ENCODE data around the gene DDX25.
"Not testable (repeated sequence)": the region's sequence is repeated elsewhere in the genome, so short reads cannot be mapped to it uniquely, and the experiment has no call there.

The DDX25 gene

DNA sequence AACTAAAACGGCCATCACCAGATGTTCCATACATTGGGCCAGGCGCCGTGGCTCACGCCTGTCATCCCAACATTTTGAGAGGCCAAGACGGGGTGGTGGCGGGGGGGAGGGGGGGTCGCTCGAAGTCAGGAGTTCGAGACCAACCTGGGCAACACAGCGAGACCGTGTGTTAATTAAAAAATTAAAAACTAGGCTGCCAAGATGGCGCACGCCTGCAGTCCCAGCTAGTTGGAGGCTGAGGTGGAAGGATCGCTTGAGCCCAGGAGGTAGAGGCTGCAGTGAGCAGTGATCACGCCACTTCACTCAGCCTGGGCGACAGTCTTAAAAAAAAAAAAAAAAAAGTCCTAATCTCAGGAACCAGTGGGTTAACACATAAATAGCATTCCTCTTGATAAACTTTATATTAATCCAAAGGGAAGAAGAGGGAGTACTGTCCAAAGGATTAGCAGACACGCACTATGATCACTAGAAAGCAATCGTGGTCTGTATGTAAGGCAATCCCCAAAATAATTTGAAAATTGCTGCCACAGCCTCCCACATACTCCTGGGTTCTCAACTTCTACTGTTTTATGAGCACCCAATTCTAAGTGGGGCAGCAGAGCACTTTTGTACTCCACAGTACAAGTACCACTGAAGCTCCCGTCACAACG lies 1.9 kb upstream of the DDX25 start:
- Histone ChIP-seq H3K4me3 (replicated peaks; ENCODE audit: low read depth, low read length) (peak overlapping the region; percentile 79), H3K27me3 (replicated peaks; ENCODE audit: control insufficient read depth, insufficient read depth, low read length) (no peaks in the 10 kb centered on the region), H3K36me3 (ENCODE audit: control insufficient read depth, insufficient read depth, low read length) (peaks cover 4% of the 10 kb centered on the region)
- no peak for DNase-seq (ENCODE audit: extremely low read depth, insufficient read length)
- TF ChIP-seq, protein P1, sequence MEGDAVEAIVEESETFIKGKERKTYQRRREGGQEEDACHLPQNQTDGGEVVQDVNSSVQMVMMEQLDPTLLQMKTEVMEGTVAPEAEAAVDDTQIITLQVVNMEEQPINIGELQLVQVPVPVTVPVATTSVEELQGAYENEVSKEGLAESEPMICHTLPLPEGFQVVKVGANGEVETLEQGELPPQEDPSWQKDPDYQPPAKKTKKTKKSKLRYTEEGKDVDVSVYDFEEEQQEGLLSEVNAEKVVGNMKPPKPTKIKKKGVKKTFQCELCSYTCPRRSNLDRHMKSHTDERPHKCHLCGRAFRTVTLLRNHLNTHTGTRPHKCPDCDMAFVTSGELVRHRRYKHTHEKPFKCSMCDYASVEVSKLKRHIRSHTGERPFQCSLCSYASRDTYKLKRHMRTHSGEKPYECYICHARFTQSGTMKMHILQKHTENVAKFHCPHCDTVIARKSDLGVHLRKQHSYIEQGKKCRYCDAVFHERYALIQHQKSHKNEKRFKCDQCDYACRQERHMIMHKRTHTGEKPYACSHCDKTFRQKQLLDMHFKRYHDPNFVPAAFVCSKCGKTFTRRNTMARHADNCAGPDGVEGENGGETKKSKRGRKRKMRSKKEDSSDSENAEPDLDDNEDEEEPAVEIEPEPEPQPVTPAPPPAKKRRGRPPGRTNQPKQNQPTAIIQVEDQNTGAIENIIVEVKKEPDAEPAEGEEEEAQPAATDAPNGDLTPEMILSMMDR (IDR thresholded peaks at IDR 0.05; ENCODE audit: insufficient read depth, low read length, poor library complexity, severe bottlenecking): no peak

DNA sequence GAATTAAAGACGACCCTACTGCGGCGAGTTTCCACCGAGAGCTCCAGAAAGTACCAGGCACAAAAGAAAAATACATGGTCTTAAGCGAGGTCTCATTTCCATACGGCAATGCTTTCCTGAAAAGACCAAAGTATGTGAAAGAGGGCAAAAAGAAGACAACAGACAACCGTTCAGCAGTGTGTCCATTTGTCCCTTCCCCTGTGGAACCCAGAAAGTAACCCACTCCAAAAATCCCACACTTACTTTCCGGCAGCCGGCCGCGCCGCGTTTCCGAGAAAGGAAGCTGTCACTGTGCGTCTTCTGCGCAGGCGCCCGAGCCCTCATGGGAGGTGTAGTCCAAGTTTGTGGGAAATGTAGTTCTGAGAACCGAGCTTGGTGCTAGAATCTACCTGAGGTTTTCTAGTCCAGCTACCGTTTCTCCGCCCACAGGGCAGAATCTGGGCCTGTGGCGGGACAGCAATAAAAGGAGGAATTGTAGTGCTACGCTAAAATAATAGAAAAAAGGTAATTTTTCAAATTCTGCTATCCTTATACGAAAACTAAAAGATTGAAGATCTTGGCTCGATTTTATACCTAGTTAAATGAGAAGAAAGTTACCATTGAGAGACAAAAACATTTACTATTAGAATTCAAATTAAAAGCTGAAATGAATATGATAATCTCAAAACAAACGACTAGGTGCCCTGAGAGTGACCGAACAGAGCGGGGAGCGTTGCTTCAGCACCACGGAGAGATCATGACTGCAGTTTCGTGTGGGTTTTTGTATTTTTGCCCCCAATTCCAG lies 1.2 kb upstream of the DDX25 start, which contains the start of gene PUS3:
PUS3 (minus strand) TSS at position 280 of the 784 bp plus-strand sequence. CDS start 6,922 bp downstream, outside the sequence.
- Histone ChIP-seq H3K27me3 (replicated peaks; ENCODE audit: control insufficient read depth, insufficient read depth, low read length) (no peaks in the 10 kb centered on the region), H3K4me3 (replicated peaks; ENCODE audit: low read depth, low read length) (peak within 1 kb of the TSS; percentile 79)
- TF ChIP-seq, protein P1 (IDR thresholded peaks at IDR 0.05; ENCODE audit: insufficient read depth, low read length, poor library complexity, severe bottlenecking): no peak

DNA sequence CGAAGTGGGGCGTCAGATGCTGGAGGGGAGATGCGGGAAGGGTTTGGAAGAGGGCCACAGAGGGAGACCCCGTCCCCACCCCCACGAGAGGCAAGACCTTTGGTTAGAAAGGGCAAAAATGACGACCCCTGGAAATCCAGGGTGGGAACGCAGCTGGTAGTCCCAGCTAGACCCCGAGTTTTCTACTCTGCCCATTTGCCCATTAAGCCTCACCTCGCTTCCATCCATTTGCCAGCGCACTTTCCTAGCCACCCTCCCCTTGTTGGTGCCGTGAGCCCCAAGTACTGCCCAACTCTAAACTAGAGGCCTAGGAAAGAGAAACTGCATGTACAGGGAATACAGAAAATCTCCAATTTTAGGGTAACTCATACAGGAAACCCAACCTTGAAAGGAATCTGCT lies 370 bp downstream of the DDX25 start:
- TF ChIP-seq, protein P1 (IDR thresholded peaks at IDR 0.05; ENCODE audit: insufficient read depth, low read length, poor library complexity, severe bottlenecking): no peak
- no peak for DNase-seq (ENCODE audit: extremely low read depth, insufficient read length)
- no peaks in the 10 kb centered on the region; the same call in 1 of the 2 replicates for H3K36me3 ChIP-seq (ENCODE audit: control insufficient read depth, insufficient read depth, low read length)

More for the DNA sequence above, 1.2 kb upstream of the DDX25 start, which contains the start of gene PUS3:
- peak; percentile 71 for DNase-seq (ENCODE audit: extremely low read depth, insufficient read length)
- peaks cover 3% of the 10 kb centered on the region for H3K36me3 ChIP-seq (ENCODE audit: control insufficient read depth, insufficient read depth, low read length)

DNA sequence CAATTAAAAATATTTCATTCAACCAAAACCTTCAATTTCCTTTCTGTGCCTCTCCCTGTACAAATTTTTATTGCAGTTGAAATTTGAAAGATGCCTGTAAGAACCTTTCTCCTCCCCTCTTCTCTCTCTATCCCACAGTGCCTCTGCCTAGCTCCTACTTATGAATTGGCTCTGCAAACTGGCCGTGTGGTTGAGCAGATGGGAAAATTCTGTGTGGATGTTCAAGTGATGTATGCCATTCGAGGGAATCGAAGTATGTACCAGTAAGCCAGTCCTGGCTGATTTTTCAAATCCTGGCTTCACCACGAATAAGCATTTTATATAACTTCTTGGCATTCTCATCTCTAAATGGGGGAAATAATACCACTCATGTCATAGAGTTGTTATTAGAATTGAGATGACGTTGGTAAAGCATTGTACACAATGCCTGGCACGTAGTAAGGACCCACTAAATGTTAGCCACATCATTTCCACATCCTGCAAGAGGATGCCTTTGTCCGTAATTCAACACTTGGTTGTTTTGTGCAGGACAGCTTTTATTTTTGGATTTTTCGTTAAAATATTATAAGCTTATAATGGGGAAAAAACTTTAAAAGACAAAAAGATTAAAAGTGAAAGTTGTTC lies 6.0 kb downstream of the DDX25 start:
- no peak for DNase-seq (ENCODE audit: extremely low read depth, insufficient read length)
- H3K27me3 ChIP-seq (replicated peaks; ENCODE audit: control insufficient read depth, insufficient read depth, low read length): no peaks in the 10 kb centered on the region; the same call in 1 of the 2 replicates
- no peak overlapping the region for H3K4me3 ChIP-seq (replicated peaks; ENCODE audit: low read depth, low read length)
- no peaks in the 10 kb centered on the region for H3K36me3 ChIP-seq (ENCODE audit: control insufficient read depth, insufficient read depth, low read length)
- TF ChIP-seq, protein P1 (IDR thresholded peaks at IDR 0.05; ENCODE audit: insufficient read depth, low read length, poor library complexity, severe bottlenecking): no peak

More for the DNA sequence above, 370 bp downstream of the DDX25 start:
- Histone ChIP-seq H3K27me3 (replicated peaks; ENCODE audit: control insufficient read depth, insufficient read depth, low read length) (no peaks in the 10 kb centered on the region), H3K4me3 (replicated peaks; ENCODE audit: low read depth, low read length) (no peak overlapping the region)

DNA sequence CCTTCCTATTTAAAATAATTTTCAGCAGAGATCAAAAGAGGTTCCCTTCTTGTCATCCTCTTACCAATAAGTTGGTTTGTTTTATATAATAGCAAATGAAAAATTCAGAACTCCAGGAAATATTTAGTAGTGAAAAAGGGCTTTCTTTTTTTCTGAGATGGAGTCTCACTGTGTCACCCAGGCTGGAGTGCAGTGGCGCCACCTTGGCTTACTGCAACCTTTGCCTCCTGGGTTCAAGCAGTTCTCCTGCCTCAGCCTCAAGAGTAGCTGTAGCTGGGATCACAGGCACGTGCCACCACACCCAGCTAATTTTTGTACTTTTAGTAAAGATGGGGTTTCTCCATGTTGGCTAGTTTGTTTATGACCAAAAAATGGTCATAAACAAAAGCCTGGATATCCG lies 10.3 kb downstream of the DDX25 start:
- not testable (repeated sequence) for H3K36me3 ChIP-seq (ENCODE audit: control insufficient read depth, insufficient read depth, low read length)

More for the DNA sequence above, 10.3 kb downstream of the DDX25 start:
- not testable (repeated sequence) for DNase-seq (ENCODE audit: extremely low read depth, insufficient read length); H3K27me3 ChIP-seq (replicated peaks; ENCODE audit: control insufficient read depth, insufficient read depth, low read length); H3K4me3 ChIP-seq (replicated peaks; ENCODE audit: low read depth, low read length)
